IMR-90 (cell line): Measurements from ENCODE around the gene CCR5.

ENCODE experiments used
- BHLHE40 ChIP-seq: fragments of 150-350 bp; IDR thresholded peaks from 2 replicates; pipeline ENCODE4 v1.6.1; 2016; ENCODE audit warnings: mild to moderate bottlenecking, low read depth, low read length
- CHD1 ChIP-seq: IDR thresholded peaks from 2 replicates; pipeline ENCODE4 v1.6.1; 2012; ENCODE audit warnings: low read depth, low read length, improper control_type of control experiment
- CTCF ChIP-seq: conservative IDR thresholded peaks from 2 replicates; pipeline ENCODE4 v1.5.1; 2012; ENCODE audit warnings: mild to moderate bottlenecking, low read depth, low read length, improper control_type of control experiment
- USF2 ChIP-seq: fragments of 150-350 bp; IDR thresholded peaks from 2 replicates; pipeline ENCODE4 v1.6.1; 2017; ENCODE audit warnings: mild to moderate bottlenecking, antibody characterized with exemption, low read length, low read depth

- TF ChIP-seq CTCF: no peak
- no peak for TF ChIP-seq BHLHE40
- TF ChIP-seq USF2: no peak
- no peak for TF ChIP-seq CHD1
Measured at GRCh38 chr3:46356276-46356675, 14.5 kb upstream of the CCR5 start.
